GM18502 (cell line): Measurements from ENCODE around the gene MFAP2.

Source experiments
- ATAC-seq: cut with Tn5 transposase; IDR thresholded peaks from one replicate; pipeline ENCODE4 v1.9.1; 2021; ENCODE audit warnings: mild to moderate bottlenecking; ENCODE audit not compliant: unreplicated experiment, poor library complexity

The MFAP2 gene, protein sequence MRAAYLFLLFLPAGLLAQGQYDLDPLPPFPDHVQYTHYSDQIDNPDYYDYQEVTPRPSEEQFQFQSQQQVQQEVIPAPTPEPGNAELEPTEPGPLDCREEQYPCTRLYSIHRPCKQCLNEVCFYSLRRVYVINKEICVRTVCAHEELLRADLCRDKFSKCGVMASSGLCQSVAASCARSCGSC

DNA sequence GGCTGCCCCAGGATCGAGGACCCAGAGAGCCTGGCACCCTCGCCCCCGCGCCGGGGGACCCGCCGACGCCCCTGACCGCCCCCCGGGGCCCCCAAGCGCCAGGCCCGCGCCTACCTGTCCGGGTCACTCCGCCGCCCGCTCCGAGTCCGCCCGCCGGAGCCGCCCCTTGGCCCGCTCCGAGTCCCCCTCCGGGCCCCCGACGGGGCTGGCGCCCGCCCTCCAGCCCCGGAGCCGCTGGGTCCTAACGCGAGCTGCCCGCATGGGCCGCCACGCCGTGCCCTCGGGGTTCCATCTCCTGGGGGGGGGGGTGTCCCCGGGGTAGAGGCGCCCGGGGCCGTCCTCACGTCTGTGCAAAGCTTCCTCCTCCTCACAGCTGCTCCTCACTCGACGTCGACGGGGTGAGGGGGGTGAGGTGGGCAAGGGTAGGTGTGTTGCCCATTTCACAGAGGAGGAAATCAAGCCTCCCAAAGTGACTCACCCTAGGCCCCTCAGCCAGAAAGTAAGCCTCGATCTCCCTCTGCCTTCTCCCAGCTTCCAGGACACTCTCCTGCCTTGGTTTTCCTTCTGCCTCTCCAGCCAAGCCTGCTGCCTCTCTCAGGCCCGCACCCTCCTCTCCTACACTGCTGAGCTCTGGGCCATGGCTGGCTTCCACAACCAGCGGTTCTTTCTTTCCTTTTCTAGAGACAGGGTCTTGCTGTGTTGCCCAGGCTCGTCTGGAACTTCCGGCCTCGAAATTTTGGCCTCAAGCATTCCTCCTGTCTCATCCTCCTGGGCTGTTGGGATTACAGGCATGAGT lies at the start of gene MFAP2:
MFAP2 (minus strand) TSS at position 148 of the 796 bp plus-strand sequence. CDS start 2,347 bp downstream, outside the sequence.
- ATAC-seq, result no peak

DNA sequence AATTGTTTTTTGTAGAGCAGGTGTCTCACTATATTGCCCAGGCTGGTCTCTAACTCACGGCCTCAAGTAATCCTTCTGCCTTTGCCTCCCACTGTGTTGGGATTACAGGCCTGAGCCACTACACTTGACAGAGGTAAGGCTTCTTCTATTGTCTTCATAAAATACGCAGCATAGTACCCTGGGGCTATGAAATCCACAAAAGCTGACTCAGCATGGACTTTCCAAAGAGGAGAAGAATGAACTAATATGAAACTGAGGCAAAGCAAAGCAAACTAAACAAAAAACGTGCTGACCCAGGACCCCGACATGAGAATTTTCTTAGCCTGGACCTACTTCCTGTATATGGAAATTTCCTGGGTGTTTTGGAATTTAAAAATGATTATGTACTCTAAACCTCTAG lies 49.8 kb upstream of the MFAP2 start:
- ATAC-seq, result no peak

DNA sequence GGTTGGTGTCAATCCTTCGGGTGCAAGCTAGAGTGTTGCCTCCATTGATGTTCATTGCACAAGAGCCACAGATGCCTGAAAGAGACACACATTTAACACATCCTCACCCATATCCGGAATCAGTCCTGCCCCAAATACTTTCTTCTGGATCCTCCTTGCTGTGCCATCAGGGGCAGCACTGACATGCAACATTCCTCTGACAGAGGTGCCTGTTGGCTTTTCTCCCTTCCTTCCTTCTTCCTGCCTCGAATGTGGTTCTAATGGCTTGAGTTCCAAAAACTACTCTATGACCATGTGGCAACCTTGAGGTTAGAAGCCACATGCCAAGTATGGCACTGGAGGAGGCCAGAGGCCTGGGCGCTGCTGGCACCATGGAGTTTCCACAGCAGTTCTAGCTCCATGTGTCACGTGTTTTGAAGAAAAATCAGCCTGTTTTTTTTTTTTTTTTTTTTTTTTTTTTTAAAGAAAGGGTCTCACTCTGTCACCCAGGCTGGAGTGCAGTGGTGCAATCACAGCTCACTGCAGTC lies 48.3 kb upstream of the MFAP2 start:
- ATAC-seq, result no peak

DNA sequence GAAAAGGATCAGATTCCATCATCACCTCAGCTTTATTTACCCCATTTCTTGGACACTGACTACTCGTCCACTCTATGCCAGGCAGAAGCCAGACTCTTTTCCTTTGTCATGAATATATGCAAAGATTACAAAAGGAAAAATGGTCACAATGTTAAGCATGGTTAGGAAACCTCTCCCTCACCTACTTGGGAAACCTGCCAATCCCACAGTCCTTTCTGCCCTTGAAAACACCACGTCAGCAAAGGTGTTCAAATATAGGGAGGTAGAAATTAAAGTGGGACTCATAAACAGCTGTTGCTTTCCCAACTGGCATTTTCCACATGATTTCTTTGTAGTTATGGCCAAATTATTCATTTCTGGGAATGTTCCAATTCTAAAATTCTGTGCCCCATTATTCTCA lies 47.5 kb upstream of the MFAP2 start:
- ATAC-seq, result no peak

DNA sequence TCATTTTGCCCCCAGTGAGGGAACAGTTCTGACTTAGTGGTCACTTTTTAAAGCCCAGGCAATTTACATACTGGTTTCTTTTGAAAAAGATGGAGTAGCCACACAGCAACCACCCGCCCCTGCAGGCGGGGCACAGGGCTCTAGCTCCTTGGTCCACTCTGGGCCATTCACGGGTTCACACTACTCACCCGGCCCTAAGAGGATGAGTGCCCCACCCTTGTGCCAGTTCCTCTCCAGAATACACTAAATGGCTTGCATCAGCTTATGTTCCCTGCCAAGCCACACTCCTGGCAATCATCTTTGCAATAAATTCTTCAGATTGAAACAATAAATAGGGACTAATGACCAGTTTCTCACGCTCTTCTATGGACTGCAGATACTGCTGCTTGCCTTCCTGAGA lies 47.0 kb upstream of the MFAP2 start:
- no peak for ATAC-seq

DNA sequence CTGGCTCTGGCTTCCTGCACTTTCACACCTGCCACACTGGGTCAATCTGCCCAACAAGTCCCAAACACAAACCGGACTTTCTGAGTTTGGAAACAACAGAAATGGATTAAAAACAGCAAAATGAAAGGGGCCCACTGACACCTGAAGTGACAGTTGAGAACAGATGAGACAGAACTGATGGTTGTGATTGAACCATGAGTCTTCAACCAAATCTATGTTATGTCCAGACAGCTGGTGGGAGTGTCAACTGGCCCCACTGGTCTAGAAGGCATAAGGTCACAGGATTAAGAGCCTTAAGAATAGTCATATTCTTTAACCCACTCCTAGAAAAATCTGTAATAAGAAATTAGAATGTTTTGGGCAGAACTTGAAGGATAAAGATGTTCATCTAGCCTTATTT lies 44.3 kb upstream of the MFAP2 start:
- ATAC-seq, result no peak

DNA sequence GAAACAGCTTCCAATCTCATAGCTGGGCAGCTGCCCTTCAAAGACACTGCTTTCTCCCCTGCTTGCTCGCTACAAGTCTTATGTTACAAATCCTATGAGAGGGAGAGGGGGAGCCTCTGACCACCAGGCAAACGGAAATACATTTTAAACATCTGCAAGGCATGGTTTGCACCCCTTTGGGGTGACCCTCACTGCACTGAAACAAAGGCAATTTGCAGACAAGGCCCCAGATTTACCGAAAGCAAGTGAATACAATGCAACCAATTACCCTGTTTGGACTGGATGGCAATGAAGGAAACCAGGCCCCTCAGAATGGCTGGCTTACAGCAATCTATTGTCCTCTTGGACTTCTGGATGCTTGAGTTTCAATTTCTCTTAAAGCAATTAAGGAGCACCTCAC lies 43.2 kb upstream of the MFAP2 start:
- ATAC-seq, result no peak

DNA sequence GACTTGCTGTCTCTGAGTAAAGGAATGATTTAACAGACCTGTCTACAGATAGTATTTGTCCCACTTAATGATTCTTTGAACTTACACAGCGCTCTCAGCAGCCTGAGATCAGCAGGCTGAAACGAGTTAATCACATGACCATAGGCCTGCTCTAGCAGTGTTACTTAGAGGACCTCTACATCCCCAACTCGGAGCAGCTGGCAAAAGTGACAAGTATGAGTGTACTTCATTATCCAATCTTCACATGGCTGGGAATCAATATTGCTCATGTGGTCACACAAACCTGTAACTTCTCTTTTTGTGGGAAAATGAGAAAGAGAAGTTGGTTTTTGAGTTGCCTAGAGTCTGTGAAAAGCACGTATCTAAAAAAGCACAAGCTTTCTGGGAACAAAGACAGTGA lies 42.7 kb upstream of the MFAP2 start:
- ATAC-seq, result no peak

DNA sequence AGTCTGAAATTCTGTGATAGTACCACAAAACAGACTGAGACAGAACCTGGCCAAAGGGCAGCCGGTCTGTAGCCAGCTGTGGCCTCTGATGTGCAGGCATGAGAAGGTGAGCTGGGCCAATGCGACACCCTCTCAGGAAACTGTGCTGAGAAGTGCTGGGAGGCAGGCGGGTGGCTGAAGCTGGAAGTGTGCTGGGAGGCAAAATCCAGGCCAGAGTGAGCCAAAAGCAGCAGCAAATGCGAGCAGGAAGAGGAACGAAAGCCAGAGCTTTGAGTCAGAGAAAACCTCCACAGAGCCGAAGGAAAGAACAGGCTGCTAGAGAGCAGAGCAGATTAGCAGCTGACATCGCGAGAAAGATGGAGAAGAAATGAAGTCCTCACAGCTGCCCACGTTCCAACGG lies 41.5 kb upstream of the MFAP2 start:
- no peak for ATAC-seq

DNA sequence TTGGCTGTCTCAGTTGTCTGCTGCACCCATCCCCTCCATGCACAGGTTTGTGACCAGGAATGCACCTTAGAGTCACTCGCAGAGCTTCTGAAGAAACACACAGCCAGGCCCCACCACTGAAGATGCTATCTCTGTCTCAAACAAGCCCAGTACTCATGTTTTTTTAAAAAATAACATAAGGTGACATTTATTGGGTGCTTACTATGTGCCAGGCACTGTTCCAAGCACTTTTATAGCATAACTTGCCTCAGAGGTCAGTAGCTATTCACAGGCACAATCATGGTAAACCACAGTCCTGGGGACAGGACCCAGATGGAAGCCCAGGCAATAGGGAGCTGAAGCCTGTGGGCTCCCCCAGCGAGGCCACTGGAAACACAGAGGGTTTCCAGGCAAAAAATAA lies 40.1 kb upstream of the MFAP2 start:
- no peak for ATAC-seq

DNA sequence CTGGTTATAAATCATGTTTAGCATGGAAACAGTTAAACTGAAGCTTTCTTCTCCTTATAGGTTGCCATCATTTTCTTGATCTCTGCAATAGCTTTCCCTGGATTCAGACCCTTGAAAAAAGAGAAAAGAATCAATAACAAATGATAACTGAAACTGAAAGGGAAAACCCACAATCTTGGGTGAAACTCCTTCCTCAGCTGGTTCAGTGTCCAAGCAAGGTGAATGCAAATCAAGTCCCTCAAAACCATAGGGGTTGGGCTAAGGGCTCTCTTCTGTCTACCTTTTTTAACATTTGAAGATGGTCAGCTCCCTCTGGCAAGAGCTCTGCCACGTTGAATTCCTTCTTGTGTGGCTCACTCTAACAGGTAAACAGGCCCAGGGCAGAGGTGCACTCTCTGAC lies 38.4 kb upstream of the MFAP2 start:
- no peak for ATAC-seq

DNA sequence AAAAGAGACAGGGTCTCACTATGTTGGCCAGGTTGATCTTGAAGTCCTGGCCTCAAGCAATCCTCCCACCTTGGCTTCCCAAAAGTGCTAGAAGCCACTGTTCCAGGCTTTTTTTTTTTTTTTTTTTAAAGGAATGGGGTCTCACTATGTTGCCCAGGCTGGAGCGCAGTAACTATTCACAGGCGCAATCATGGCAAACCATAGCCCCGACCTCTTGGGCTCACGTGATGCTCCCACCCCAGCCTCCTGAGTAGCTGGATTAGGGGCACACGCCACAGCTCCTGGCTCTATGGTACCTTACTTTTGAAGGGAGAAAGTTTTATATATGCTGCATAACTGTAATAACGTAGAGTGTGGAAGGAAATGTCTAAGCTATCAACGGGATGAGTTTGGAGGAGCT lies 37.0 kb upstream of the MFAP2 start:
- ATAC-seq, result no peak

DNA sequence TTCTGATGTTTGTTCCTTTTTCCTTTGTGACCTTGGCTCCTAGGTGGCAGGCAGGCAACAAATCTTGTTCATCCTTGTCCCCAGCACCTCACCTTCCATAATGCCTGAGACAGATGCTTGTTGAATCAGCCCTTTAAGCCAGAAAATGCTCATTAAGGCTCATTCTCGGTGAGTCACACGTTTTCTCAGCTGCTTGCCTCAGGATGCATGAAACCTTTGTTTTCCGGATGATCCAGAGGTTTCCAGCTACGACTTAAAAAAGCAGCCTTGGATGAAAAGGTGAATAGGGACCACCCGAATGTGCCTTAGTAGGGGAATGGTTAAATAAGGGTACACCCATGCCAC lies 35.9 kb upstream of the MFAP2 start:
- ATAC-seq, result no peak

DNA sequence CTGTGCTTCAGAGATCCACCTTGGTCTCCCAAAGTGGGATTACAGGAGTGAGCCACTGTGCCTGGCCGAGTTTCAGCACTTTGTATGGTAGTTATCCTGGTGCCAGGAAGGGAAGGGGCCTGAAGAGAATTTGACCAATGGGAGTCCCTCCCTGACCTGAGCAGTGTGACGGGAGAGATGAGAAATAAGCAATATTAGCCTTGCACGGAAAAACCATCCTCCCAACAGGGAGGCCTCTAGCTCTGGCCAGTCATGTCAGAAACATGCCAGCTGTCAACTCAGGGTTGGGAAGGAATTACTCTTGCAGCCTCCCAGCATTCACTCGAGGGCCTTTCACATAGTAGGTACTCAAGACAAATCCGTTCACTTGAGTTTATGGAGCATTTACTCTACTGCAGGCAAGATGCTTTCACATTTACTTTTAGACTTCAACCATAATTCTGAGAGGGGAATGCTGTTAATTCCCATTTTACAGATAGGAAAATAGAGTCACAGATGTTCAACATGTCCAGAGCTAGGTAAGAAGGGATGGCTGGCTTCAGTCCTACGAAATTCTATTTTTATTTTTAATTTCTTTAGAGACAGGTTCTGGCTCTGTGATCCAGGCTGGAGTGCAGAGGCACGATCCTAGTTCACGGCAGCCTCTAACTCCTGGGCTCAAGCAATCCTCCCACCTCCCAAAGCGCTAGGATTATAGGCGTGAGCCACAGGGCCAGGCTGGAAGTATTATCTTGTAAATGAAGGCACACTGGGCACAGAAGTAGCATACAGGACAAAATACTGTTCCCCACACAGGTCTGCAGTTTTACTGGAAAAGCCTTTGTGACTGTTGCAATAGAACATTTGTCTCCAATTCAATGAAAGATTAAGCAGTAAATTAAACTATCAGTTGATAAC lies 34.5 kb upstream of the MFAP2 start:
- ATAC-seq, result no peak

DNA sequence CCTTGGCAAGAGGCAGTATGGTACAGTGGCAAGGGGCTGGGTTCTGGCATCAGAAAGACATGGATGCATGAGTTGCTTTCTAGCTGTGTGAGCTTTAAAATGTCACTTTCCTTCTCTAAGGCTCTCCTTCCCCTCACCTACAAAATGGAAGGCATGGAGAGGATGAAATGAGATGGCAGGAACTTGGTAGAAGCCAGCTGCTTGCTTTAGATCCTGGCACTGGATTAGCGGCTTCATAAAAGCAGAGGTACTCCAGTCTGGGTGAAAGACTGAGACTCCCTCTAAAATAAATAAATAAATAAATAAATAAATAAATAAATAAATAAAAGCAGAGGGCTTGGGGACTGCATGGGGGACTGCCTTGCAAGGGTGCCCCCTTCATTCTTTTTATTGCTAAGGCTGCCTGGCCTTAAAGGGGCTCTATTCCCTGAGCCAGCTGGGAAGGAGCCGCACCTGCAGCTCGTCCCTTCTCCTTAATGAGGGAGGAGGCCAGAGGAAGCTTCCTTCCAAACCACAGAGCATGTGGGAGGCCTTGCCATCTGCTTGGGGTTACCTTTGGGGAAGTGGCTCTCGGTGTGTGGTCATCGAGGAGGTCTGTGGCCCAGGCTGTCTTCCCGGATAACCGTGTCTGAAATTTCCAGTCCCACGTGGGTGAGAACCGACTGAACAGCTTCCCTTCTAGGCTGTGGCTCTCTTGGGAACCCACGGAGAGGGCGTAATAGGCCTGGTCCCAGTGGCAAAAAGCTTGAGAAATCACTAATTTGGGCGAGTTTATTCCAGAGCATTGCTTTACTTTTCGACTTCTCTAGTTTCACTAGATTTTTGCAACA lies 33.3 kb upstream of the MFAP2 start:
- ATAC-seq, result no peak

DNA sequence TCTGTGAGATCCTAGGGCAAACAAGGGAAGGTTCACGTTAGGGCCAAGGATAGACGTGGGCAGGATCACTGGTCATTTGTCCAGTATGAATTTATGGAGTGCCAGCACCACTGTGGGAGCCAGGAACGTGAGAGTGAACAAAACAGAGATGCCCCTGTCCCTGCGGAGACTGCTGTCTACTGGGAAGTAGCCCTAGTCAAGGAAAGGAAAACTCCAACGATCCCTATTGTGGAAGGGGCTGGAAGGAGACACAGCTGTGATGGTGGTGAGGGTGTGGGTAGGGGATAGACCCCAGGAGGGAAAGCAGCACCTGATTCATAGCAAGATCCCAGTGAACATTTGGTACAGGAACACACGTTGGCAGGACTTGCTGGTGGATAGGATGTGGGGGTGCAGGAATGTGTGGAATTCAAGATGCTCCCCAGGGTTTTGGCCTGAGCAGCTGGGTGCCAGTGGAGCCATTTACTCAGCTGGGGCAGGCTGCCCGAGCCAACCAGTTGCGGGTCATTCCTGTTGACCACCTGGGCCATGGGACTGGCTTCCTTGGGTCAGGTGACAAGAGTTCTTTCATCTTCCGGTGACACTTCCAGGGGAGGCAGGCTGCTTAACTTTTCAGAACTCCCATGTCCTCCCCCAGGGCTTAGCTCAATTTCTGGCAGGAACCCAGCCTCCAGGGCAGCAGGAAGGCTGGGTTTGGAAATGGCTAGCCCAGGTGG lies 32.5 kb upstream of the MFAP2 start:
- no peak for ATAC-seq

DNA sequence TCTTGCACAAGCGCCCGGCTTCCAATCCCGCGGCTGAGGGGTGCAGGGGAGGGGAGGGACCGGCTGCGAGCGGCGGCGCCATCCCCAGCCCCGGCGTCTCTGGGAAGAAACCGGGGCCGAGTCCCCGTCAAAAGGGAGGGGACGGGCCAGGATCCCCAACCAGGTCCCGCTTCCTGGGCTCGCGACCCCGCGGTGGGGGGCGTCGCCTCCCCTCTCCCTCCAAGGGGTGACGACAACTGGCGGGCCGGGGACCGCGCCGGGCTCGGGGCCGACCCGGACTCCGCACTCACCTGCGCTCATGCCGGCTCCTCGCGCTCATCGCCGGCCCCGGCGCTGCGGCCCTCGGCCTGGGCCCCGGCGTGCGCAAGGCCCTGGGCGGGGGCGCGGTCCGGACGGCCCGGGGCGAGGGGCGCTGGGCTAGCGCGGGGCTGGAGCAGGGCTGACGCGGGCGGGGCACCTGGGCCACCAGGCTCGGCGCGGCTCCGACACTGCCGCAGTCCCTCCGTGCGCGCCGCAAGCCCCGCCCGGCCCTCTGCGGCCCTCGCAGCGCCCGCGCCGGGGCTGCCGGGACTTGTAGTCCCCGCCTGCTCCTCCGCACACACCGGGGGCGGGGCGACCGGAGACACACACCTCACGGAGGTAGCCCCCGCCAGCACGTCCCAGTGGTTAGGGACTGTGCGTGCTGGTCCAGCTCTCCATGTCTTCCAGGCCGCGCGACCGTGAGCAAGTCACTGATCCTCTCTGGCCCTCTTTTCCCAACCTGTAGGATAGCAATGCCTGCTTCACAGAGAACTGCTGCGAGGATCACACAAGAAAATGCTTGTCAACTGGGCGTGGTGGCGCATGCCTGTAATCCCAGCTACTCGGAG lies 31.3 kb upstream of the MFAP2 start, which contains the start of gene ATP13A2:
ATP13A2 (minus strand) TSS at position 490 of the 869 bp plus-strand sequence; CDS start at position 300, 190 bp downstream.
- ATAC-seq, result peak; percentile 88

DNA sequence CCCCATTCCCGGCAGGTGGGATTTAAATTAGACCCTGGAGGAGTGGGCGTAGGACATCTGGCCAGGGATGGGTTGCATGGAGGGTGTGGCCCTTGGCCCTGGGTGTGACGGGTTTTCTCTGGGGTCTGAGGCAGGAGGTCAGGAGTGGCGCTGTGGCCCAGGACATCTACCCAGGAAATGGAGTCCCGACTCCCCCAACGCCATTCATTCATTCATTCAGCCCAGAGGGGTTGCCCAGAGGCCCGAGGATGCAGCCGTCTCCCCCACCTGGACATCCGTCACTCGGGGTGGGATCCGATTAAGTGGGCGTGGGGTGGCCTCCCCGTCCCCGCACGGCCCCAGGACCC lies 30.6 kb upstream of the MFAP2 start:
- ATAC-seq, result no peak

DNA sequence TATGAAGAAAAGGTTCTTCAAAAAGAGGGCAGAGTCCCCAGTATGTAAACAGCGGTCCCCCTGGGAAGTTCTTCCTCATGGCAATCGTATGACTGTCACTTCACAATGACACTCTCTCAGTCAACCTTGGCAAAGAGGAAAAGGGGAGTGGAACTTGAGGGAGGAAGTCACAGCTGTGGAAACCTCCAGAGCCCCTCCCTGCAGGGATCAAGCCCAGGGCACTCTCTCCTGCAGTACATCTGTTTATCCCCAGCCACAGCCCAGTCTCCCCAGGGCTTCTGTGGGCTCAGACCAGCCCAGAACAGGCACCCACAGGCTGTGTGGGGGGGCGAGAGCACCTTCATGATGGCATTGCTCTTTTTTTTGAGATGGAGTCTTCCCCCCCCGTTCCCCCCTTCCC lies 29.3 kb upstream of the MFAP2 start:
- no peak for ATAC-seq
